ENCODE measurements around the gene COL5A3.

- TF ChIP-seq GABPA (IDR thresholded peaks at IDR 0.05 in 1 of 2, conservative IDR thresholded peaks at IDR 0.05 in 1 of 2) (no peak), EGR1 (IDR thresholded peaks at IDR 0.05; ENCODE audit: low read depth in 2 of 2) (no peak), CTCF (IDR thresholded peaks at IDR 0.05; ENCODE audit: low read depth, low read length, missing input control) (no peak)
Measured at GRCh38 chr19:9986787-9987281, 23.5 kb downstream of the COL5A3 start.
